ENCODE results near the gene CHRND.

Gene CHRND

DNA sequence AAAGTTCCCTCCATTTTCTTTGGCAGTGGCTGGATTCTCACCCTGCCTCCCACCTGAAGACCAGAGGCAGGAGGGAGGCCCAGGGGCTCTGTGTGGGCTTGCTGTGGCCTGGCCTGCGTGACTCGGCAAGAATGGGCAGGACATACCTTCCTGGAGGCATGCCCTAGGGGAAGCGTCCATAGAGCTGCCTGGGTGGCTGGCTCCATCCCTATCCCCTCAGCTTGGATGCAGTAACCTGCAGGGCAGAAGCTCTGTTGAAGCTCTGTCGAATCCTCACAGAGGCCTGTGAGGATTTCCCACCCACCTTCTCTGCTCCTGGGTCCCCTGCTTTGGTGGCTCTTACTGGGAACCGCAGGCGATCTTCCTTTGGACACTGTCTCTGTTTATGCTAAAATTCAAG, 7.1 kb upstream of the CHRND start:
- TF ChIP-seq, protein P1, sequence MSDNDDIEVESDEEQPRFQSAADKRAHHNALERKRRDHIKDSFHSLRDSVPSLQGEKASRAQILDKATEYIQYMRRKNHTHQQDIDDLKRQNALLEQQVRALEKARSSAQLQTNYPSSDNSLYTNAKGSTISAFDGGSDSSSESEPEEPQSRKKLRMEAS (IDR thresholded peaks at IDR 0.05), result no peak
- TF ChIP-seq FOXM1 (IDR thresholded peaks at IDR 0.05; ENCODE audit: borderline replicate concordance, low read depth) (no peak), CEBPB (IDR thresholded peaks at IDR 0.05) (no peak)
- TF ChIP-seq, protein P2, sequence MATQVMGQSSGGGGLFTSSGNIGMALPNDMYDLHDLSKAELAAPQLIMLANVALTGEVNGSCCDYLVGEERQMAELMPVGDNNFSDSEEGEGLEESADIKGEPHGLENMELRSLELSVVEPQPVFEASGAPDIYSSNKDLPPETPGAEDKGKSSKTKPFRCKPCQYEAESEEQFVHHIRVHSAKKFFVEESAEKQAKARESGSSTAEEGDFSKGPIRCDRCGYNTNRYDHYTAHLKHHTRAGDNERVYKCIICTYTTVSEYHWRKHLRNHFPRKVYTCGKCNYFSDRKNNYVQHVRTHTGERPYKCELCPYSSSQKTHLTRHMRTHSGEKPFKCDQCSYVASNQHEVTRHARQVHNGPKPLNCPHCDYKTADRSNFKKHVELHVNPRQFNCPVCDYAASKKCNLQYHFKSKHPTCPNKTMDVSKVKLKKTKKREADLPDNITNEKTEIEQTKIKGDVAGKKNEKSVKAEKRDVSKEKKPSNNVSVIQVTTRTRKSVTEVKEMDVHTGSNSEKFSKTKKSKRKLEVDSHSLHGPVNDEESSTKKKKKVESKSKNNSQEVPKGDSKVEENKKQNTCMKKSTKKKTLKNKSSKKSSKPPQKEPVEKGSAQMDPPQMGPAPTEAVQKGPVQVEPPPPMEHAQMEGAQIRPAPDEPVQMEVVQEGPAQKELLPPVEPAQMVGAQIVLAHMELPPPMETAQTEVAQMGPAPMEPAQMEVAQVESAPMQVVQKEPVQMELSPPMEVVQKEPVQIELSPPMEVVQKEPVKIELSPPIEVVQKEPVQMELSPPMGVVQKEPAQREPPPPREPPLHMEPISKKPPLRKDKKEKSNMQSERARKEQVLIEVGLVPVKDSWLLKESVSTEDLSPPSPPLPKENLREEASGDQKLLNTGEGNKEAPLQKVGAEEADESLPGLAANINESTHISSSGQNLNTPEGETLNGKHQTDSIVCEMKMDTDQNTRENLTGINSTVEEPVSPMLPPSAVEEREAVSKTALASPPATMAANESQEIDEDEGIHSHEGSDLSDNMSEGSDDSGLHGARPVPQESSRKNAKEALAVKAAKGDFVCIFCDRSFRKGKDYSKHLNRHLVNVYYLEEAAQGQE (IDR thresholded peaks at IDR 0.05; ENCODE audit: low read depth), result no peak
- TF ChIP-seq, protein P3, sequence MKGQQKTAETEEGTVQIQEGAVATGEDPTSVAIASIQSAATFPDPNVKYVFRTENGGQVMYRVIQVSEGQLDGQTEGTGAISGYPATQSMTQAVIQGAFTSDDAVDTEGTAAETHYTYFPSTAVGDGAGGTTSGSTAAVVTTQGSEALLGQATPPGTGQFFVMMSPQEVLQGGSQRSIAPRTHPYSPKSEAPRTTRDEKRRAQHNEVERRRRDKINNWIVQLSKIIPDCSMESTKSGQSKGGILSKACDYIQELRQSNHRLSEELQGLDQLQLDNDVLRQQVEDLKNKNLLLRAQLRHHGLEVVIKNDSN (IDR thresholded peaks at IDR 0.05), result no peak

DNA sequence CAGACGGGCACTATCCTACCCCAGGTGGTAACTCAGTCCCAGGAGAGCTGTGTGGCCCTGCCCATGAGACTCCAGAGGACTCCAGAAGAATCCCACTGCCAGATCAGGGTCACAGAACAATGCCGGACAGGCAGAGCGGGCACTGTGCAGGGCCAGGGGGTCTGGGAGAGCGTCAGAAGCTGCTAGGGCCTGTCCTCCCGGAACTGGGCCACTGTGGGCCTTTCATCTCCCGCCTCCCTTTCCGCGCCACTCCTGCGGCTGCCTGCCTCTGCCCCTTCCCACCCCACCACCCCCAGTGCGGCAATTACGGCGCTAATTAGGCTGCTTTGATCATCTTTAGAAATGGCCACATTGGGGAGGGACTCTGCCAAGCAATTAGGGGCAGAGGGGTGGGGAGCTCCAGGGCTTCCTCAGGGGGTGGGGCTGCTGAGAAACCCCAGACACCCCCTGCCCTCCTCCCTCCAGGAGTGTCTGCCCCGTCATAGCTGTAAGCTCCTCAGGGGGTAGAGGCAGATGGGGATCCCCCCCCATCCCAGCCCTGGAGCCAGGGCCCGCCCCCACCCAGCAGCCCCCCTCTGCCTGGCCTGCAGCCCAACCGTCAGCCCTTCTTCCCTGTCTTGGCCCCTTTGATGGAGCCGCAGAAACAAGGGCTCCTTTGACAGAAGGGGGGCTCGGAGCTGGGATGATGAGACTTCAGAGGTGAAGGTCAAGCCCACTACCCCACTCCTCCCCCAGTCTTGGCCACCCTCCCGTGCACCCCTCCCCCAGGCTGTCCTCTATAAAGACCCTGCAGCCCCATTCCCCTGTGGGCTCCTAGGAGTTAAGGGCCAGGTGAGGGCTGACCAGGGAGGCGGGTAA, 6.2 kb upstream of the CHRND start, which contains the start of gene PRSS56:
PRSS56 (plus strand) TSS at position 808 of the 858 bp plus-strand sequence. CDS start 211 bp downstream, outside the sequence.
- no peak for TF ChIP-seq EGR1 (IDR thresholded peaks at IDR 0.05)

DNA sequence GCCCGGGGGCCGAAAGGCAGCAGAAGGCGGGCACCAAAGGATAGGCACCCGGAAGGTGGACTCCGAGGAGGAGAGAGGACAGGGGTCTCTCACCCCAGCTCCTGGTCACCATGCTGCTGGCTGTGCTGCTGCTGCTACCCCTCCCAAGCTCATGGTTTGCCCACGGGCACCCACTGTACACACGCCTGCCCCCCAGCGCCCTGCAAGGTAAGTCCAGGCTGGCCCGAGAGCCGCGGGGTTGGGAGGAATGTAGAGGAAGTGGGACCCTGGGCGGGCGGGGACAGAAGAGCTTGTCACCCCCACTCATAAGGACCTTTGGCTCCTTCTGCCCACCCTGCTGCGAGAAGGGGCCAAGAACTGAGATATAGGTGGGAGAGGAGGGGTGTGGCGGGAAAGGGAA, 5.5 kb upstream of the CHRND start:
- TF ChIP-seq, protein P2 (IDR thresholded peaks at IDR 0.05; ENCODE audit: low read depth), result no peak
- TF ChIP-seq EP300 (IDR thresholded peaks at IDR 0.05; ENCODE audit: borderline replicate concordance), result no peak
- TF ChIP-seq TAF1 (IDR thresholded peaks at IDR 0.05; ENCODE audit: low read depth), result no peak
- no peak for TF ChIP-seq NFIC (IDR thresholded peaks at IDR 0.05)
- TF ChIP-seq EGR1 (IDR thresholded peaks at IDR 0.05), result no peak
- TF ChIP-seq CEBPB (IDR thresholded peaks at IDR 0.05), result no peak
- no peak for TF ChIP-seq TEAD4 (IDR thresholded peaks at IDR 0.05)
- no peak for TF ChIP-seq CREB1 (IDR thresholded peaks at IDR 0.05; ENCODE audit: low read depth)
- TF ChIP-seq, protein P3 (IDR thresholded peaks at IDR 0.05), result no peak
- TF ChIP-seq ZBTB7A (IDR thresholded peaks at IDR 0.05; ENCODE audit: low read depth), result no peak
- TF ChIP-seq RAD21 (IDR thresholded peaks at IDR 0.05; ENCODE audit: low read depth), result no peak

DNA sequence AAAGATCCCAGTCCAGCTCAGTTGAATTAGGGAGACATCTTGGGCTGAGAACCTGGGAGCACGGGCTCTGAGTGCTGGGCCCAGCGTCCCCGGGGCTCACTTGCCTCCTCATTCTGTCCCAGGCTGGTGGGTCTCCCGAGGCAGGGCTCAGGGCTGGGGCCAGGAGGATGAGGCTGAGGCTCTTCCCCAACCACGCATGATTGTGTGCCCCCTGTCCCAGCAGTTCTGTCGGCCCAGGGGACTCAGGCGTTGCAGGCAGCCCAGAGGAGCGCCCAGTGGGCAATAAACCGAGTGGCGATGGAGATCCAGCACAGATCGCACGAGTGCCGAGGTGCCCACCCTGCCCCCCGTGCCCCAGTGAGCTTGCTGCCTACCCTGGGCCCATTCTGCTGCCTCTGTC, 4.9 kb upstream of the CHRND start:
- TF ChIP-seq, protein P1 (IDR thresholded peaks at IDR 0.05), result no peak
- TF ChIP-seq, protein P2 (IDR thresholded peaks at IDR 0.05; ENCODE audit: low read depth), result no peak
- TF ChIP-seq TAF1 (IDR thresholded peaks at IDR 0.05; ENCODE audit: low read depth) (no peak), FOXM1 (IDR thresholded peaks at IDR 0.05; ENCODE audit: borderline replicate concordance, low read depth) (no peak), EGR1 (IDR thresholded peaks at IDR 0.05) (no peak), NFIC (IDR thresholded peaks at IDR 0.05) (no peak), CEBPB (IDR thresholded peaks at IDR 0.05) (no peak), TEAD4 (IDR thresholded peaks at IDR 0.05) (no peak), EP300 (IDR thresholded peaks at IDR 0.05; ENCODE audit: borderline replicate concordance) (no peak), YY1 (IDR thresholded peaks at IDR 0.05; ENCODE audit: low read depth) (no peak)
- TF ChIP-seq, protein P3 (IDR thresholded peaks at IDR 0.05), result no peak
